GM13977 (cell line): Measurements from ENCODE around the gene POU2AF1.

Source experiments
- DNase-seq: peaks from one replicate; pipeline ENCODE4 v3.0.0; 2012; ENCODE audit warnings: low spot score
- in situ Hi-C: fragments of 300-500 bp; cut with MboI; formaldehyde crosslinking; loops from one replicate; pipeline ENCODE4 v1.12.0; 2022; ENCODE audit warnings: low sequenced_read_pairs, low pct_unique_long_range_greater_than_20kb, mixed read lengths, inconsistent platforms; ENCODE audit not compliant: unreplicated experiment
- TF ChIP-seq, protein P1 (sequence below): IDR thresholded peaks from 2 replicates; pipeline ENCODE4 v1.5.1; 2012; ENCODE audit warnings: mild to moderate bottlenecking, control low read depth; ENCODE audit not compliant: insufficient read depth; ENCODE audit errors: extremely low read depth, missing control alignments

The POU2AF1 gene

DNA sequence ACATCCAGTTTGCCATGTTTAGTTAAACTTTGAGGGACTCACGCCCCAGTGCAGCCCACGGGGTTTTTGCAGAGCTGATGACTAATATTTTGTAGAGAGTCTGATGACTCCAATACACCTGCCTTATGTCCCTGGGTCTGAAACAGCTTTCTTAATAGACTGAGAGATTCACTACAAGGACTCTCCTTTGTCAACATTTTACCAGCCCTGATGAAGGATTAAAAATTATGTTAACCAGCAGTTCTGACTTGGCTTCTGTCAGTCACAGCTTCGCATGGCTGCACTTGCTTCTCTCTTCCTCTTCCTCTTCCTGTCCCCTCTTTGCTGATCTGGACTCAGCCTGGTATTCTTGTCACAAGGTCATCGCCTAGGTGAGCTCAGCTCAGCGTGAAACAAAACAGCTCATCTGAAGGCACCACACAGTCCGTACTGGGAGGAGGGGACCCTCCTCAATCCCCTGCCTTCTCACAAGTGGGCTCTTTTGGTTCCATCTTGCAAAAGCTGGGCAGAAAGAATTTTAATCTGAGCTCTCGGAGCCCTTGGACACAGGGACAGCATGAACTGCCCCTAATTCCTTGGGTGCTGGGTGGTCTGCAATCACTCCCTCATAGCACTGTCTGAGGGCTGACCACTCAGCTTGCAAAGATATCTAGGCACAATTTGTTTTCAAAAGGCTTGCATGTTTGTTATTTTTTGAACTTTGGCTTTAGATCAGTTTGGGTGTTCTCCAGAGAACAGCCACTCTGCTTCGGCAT is 38.1 kb upstream of the POU2AF1 start:
- TF ChIP-seq, protein P1, sequence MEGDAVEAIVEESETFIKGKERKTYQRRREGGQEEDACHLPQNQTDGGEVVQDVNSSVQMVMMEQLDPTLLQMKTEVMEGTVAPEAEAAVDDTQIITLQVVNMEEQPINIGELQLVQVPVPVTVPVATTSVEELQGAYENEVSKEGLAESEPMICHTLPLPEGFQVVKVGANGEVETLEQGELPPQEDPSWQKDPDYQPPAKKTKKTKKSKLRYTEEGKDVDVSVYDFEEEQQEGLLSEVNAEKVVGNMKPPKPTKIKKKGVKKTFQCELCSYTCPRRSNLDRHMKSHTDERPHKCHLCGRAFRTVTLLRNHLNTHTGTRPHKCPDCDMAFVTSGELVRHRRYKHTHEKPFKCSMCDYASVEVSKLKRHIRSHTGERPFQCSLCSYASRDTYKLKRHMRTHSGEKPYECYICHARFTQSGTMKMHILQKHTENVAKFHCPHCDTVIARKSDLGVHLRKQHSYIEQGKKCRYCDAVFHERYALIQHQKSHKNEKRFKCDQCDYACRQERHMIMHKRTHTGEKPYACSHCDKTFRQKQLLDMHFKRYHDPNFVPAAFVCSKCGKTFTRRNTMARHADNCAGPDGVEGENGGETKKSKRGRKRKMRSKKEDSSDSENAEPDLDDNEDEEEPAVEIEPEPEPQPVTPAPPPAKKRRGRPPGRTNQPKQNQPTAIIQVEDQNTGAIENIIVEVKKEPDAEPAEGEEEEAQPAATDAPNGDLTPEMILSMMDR, result no peak
- DNase-seq, result no peak
- in situ Hi-C loops, result loop anchor here (5.0 kb wide), 1 partner anchor 40 kb away; the partner anchor contains the start of gene POU2AF1

DNA sequence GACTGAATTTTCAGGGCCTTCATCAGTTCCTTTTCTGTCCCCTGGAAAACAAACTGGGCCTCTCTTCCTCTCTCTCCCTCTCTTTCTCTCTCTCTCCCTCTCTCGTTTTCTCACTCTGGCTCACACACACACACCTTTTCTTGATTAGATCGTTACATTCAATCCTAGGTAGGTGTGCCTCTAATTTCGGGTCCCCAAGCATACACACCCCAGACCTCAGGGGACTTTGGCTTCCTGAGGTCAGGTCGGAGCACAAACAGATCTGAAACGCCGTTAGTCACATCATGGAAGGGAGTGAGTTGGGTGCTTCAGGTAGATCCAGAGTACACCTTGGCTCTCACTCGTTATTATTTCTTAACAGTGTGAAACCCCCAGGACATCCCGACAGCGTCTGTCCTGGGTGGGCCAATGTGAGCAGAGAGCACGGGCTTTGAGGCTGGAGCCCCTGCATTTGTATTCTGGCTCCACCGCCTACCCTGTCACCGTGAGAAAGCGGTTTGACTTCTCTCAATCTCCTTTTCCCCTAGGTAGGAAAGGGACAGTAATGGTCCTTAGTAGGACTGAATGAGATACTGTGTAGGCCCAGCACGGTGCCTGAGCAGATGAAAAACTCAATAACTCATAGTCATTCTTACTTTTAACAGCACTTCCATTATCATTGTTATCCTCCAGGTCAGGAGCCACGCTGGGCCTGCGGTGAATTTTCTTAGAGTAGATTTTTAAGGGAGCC is 37.3 kb upstream of the POU2AF1 start:
- DNase-seq, result no peak
- TF ChIP-seq, protein P1, result no peak
- in situ Hi-C loops, result loop anchor here (5.0 kb wide), 1 partner anchor 39 kb away; the partner anchor contains the start of gene POU2AF1

DNA sequence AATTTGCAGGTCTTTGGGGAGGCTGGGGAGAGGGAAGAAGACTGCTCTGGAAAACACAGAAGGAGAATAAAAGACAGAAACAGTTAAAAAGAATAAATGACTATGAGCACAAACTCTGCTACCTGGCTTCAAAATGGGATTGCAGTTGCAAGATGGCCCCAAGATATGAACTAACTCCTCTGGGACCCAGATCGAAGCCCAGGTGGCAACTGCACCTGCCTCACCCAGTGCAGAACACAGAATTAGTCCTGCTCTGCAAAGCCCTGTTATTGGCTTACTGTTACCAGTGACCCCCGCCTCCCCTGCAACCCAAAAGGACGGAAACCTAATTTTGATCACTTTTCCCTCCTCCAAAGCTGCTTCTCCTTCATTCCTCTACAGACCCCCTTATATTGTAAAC is 35.9 kb upstream of the POU2AF1 start:
- TF ChIP-seq, protein P1, result no peak
- DNase-seq, result no peak
- in situ Hi-C loops, result loop anchor here (5.0 kb wide), 1 partner anchor 38 kb away; the partner anchor contains the start of gene POU2AF1

DNA sequence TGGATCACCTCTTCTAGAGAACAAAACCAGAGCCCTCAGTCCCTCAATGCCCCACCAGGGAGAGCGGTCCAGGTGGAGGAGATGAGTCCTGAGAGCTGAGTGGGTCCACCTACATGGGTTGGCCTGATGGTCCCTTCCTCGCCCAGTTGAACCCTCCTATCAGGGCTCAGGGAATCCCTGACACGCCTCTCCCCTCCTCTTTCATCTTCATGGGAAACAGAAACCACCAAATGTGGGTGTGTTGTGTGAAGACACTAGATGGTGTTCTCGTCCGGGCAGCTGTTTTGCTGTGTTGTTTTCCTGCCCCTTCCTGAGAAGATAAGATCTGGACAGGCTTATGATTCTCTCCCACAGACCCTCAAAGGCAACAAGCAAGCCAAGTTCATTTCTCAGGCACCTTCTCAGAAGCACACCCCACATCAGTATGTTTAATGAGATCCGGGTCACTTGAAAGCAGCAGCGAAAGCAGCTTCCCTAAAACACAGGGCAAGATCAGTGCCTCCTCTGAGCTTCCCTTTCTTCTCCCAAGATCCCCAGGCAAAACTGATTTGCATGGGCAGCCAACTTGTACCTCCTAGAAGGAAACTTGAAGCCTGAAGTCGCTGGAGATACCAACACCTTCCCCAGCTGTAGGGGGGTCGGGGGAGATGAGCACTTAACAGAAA is 35.3 kb upstream of the POU2AF1 start:
- in situ Hi-C loops, result no loop called here
- DNase-seq, result no peak
- TF ChIP-seq, protein P1, result no peak

DNA sequence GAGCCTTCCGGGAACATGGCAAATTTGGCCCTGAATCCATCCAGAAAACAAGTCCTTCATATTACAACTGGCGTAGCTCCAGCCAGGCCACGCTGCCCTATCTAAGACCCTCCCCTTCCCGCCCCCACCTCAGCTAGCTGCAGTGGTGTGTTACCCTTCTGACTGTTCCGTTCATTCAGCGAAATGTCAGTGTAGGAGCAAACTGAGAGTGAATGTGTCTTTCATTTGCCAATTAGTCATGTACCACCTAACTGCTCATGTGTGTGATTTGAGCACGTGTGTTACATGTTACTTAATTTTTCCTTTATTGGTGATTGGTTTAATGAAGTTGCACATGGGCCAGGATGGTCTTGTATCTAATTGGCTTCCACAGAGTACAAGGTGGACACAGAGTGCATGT is 34.8 kb upstream of the POU2AF1 start:
- TF ChIP-seq, protein P1, result no peak
- DNase-seq, result no peak
- in situ Hi-C loops, result no loop called here

DNA sequence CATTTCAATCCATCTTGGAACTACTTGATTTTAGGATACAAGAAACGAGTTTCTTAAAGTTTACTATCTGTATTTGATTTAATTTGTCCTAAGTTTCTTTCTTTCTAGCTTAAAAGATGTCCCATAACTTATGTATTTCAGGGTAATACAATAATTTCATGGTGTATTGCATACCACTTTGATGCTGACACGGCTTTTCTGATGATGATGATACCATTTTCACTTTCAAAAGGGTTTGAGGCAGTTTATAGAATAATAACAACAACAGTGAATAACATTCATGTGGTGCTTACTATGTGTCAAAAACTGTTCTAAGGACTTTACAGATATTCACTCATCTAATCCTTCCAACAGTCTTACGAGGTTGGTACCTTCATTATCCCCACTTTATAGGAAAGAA is 33.2 kb upstream of the POU2AF1 start:
- DNase-seq, result no peak
- in situ Hi-C loops, result no loop called here
- TF ChIP-seq, protein P1, result no peak
